ENCODE measurements around the gene SRRM4.
"Not testable (repeated sequence)": the region's sequence is repeated elsewhere in the genome, so short reads cannot be mapped to it uniquely, and the experiment has no call there.

The SRRM4 gene

GRCh38 chr12:118981285-118982211 lies at the start of gene SRRM4:
Gene SRRM4 (plus strand): TSS chr12:118981541. CDS start chr12:118981883, 342 bp downstream.
- no peak for DNase-seq (ENCODE audit: low read depth in 2 of 2)

- no peak for DNase-seq (ENCODE audit: low read depth in 2 of 2)
Measured at GRCh38 chr12:118946256-118946655, 35.1 kb upstream of the SRRM4 start.

- DNase-seq (ENCODE audit: low read depth in 2 of 2): no peak
Measured at GRCh38 chr12:118958520-118958919, 22.8 kb upstream of the SRRM4 start.

- no peak for DNase-seq (ENCODE audit: low read depth in 2 of 2)
Measured at GRCh38 chr12:118959348-118959747, 22.0 kb upstream of the SRRM4 start.

GRCh38 chr12:118959985-118960560 lies 21.3 kb upstream of the SRRM4 start:
- no peak for DNase-seq (ENCODE audit: low read depth in 2 of 2)

- DNase-seq (ENCODE audit: low read depth in 2 of 2): no peak
Measured at GRCh38 chr12:118960865-118961264, 20.5 kb upstream of the SRRM4 start.

GRCh38 chr12:118964988-118965387 lies 16.4 kb upstream of the SRRM4 start:
- no peak for DNase-seq (ENCODE audit: low read depth in 2 of 2)

- DNase-seq (ENCODE audit: low read depth in 2 of 2): no peak
Measured at GRCh38 chr12:118970856-118971255, 10.5 kb upstream of the SRRM4 start.

GRCh38 chr12:118972982-118973381 lies 8.4 kb upstream of the SRRM4 start:
- DNase-seq (ENCODE audit: low read depth in 2 of 2): no peak

GRCh38 chr12:118979763-118980406 lies 1.5 kb upstream of the SRRM4 start:
- no peak for DNase-seq (ENCODE audit: low read depth in 2 of 2)

GRCh38 chr12:118980407-118981014 lies 830 bp upstream of the SRRM4 start:
- DNase-seq (ENCODE audit: low read depth in 2 of 2): no peak

GRCh38 chr12:118982302-118982701 lies 961 bp downstream of the SRRM4 start:
- no peak for DNase-seq (ENCODE audit: low read depth in 2 of 2)

- no peak for DNase-seq (ENCODE audit: low read depth in 2 of 2)
Measured at GRCh38 chr12:118982984-118983761, 1.8 kb downstream of the SRRM4 start.

GRCh38 chr12:118984161-118984943 lies 3.0 kb downstream of the SRRM4 start:
- no peak for DNase-seq (ENCODE audit: low read depth in 2 of 2)

GRCh38 chr12:118986050-118986449 lies 4.7 kb downstream of the SRRM4 start:
- DNase-seq (ENCODE audit: low read depth in 2 of 2): no peak

GRCh38 chr12:118999107-118999506 lies 17.8 kb downstream of the SRRM4 start:
- DNase-seq (ENCODE audit: low read depth in 2 of 2): no peak

GRCh38 chr12:119005085-119005484 lies 23.7 kb downstream of the SRRM4 start:
- no peak for DNase-seq (ENCODE audit: low read depth in 2 of 2)

- DNase-seq (ENCODE audit: low read depth in 2 of 2): no peak
Measured at GRCh38 chr12:119005913-119006312, 24.6 kb downstream of the SRRM4 start.

- no peak for DNase-seq (ENCODE audit: low read depth in 2 of 2)
Measured at GRCh38 chr12:119006746-119007145, 25.4 kb downstream of the SRRM4 start.

GRCh38 chr12:119008273-119008672 lies 26.9 kb downstream of the SRRM4 start:
- DNase-seq (ENCODE audit: low read depth in 2 of 2): not testable (repeated sequence)
